ENCODE data around the gene POC5. TPM values are rescaled to one million over a fixed set of nuclear protein-coding genes. Genes with fewer than 3 reads are reported as not detected.
"Not testable (repeated sequence)": the region's sequence is repeated elsewhere in the genome, so short reads cannot be mapped to it uniquely, and the experiment has no call there.

The POC5 gene
- total RNA-seq, 1 donor from 2014 or later: 10.6 TPM

DNA sequence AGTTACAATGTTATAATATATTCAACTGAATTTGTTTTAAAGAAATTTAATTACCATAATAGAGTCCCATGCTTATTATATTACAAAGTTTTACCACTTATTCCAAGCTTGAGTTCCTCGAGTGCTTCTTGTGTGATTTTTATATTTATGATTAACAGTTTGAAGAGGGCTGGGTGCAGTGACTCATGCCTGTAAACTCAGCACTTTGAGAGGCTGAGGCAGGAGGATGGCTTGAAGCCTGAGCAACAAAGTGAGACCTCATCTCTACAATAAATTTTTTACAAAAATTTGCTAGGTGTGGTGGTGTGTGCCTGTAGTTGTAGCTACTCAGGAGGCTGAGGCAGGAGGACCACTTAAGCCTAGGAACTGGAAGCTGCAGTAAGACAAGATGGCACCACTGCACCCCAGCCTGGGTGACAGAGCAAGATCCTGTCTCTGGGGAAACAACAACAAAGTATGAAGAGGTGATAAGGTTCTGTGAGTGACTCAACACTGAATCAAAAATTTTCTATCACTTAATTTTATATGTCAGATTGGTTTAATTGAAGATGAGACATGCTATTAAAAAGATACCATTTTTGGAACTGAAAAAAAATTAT is 9.2 kb downstream of the POC5 start:
- no peak for DNase-seq (ENCODE audit: extremely low read depth, low read depth, low spot score)

DNA sequence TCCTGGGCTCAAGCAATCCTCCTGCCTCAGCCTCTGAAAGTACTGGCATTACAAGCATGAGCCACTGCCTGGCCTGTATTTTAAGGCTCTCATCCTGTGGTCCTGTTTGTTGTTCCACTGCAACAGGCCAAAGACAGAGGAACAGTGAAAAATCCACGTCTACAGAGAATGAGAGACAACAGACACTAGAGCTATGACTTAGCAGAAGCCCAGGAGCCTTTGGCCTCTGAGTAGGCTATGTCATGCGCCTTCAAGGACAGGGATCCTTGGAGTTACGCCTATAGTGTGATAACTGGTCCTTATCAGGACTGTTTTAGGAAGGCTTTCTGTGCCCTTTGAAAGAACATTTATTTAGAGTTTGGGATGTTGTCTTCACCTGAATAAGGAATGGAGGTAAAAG is 10.5 kb downstream of the POC5 start:
- no peak for DNase-seq (ENCODE audit: extremely low read depth, low read depth, low spot score)

DNA sequence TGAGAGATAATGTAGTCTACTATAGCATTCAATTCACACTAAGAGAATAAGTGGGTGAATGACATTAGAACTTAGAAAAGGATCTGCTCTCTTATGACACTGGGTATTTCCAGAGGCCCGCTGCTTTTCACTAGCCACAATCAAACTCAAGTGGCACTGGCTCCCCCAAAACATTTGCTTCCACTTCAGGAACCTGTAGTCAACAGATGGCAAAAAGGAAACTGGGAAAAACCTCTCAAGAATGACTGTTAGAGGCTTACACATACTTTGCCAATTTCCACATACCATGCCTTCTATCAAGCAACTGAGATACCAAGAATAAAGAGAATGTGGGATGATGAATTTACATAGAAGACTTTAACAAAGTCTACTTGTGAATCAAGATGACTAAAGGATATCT is 11.2 kb downstream of the POC5 start:
- DNase-seq (ENCODE audit: extremely low read depth, low read depth, low spot score): no peak

DNA sequence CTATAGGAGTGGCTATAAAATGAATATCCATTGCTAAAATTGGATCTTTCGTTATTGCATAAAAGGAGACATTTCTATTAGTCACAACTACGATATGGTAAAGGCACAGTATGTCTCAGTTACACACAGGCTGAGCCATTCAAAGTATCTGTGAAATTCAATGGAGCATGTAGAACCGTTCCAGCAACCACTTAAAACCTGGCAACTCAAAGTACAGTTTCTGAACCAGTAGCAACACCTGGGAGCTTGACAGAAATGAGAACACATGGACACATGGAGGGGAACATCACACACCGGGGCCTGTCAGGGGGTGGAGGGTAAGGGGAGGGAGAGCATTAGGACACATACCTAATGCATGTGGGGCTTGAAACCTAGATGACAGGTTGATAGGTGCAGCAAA is 15.4 kb downstream of the POC5 start:
- no peak for DNase-seq (ENCODE audit: extremely low read depth, low read depth, low spot score)

DNA sequence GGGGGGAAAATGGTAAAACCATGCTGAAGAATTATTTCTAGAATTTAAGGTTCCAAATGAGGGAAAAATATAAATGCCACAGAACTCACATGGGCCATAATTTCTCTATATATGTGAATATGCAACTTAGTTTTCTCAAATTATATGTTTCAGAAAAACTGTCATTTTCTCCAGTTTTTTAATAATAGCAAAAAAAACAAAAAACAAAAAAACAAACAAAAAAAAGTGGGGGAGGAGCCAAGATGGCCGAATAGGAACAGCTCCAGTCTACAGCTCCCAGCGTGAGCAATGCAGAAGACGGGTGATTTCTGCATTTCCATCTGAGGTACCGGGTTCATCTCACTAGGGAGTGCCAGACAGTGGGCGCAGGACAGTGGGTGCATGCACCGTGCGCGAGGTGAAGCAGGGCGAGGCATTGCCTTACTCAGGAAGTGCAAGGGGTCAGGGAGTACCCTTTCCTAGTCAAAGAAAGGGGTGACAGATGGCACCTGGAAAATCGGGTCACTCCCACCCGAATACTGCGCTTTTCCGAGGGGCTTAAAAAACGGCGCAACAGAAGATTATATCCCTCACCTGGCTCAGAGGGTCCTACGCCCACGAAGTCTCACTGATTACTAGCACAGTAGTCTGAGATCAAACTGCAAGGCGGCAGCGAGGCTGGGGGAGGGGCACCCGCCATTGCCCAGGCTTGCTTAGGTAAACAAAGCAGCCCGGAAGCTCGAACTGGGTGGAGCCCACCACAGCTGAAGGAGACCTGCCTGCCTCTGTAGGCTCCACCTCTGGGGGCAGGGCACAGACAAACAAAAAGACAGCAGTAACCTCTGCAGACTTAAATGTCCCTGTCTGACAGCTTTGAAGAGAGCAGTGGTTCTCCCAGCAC is 21.5 kb downstream of the POC5 start:
- DNase-seq (ENCODE audit: extremely low read depth, low read depth, low spot score): not testable (repeated sequence)

DNA sequence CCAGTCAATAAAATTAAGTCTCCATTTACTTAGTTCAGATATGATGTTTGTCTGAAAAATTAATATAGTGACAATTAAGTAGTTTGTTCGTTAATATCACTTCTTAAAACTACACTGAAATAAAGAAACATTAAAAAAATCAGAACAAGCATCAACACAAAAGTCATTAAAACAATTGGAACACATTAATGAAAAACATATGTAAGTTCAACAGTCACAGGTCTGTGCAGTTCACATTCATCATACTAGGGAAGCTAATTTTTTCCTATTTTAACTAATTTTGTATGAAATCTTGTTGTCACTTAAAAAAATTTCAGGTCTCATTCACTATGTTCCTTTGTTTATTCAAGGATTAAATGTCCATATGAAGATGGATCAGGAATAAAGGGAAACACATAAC is 22.5 kb downstream of the POC5 start:
- no peak for DNase-seq (ENCODE audit: extremely low read depth, low read depth, low spot score)

DNA sequence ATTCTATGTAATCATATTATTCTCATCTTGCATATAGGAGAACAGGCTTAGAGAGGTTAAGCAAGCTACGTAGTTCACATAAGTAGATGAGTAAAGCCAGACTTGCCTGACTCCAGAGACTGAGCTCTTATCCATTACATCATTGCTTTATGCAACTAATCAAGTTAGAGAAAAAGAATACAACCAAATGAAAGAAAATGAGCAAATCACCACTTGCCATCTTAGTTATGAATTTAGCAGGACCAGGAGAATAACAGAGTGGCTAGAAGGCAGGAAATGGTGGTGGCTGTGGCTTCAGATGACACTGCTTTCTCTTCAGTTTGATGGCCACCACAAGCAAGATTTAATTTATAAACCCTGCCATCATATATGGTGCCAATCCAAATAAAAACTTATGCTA is 26.6 kb downstream of the POC5 start:
- no peak for DNase-seq (ENCODE audit: extremely low read depth, low read depth, low spot score)

DNA sequence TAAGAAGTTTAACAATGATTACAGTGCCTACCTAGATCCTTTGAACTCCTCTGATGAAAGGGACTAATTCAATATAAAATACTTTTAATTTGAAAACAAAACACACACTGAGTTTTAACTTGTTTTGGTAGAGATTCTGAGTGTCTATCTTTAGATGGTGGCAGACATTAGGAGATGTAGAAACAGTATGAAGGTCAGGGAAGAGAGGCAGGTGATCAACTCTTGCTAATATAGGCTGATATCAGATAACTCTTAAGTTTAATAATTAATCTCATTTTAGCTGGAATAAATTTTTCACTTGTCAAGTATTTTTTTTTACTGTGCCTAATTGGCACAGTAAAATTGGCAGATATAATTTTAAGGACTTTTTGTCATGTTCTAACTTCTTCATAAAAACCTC is 30.8 kb downstream of the POC5 start:
- DNase-seq (ENCODE audit: extremely low read depth, low read depth, low spot score): no peak

DNA sequence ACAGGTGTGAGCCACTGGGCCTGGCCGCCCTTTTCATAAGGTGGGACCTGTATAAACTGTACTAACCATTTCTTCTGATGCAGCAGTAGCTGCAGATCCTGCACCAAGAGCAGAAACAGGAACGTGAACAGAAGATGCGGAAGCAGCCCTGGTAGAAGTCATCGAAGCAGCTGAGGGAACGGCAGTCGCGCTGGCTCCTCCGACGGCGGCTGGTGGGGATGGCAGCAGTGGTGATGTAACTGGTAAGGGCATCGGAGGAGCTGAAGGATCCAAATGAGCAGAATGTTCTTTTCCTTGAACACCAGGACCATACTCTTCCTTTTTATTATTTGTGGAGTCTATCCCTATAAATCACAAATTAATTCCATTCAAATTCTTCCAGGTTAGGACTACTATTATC is 32.1 kb downstream of the POC5 start:
- no peak for DNase-seq (ENCODE audit: extremely low read depth, low read depth, low spot score)

DNA sequence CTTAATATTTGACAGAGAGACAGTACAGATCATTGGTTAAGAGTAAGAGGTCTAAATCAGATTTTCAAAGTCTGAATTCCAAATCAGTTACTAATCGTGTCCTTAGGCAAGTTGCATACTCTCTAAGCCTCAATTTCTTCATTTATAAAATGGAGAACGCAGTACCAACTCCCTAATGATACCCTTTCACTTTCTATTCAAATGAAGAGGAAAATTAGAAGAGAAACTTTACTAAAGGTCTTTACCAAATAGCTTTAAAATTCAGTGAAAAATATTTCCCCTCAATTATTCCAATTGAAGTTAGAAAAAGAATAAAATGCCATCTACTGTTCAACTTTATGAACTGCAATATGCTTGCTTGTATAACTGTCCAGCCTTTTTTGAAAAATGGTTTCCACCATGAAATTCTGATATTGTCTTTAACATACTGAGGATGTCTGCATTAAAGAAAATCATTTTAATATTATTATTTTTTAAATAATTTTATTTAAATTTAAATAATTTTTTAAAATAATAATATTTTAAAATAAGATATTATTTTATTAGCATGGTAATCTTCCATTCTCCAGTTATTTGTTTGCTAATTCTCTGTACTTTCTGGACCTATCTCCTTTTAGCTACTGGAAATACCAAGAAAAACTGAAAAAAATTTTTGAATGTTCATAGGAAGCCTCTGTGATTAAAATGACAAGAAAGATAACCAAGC is 36.0 kb downstream of the POC5 start:
- DNase-seq (ENCODE audit: extremely low read depth, low read depth, low spot score): no peak

DNA sequence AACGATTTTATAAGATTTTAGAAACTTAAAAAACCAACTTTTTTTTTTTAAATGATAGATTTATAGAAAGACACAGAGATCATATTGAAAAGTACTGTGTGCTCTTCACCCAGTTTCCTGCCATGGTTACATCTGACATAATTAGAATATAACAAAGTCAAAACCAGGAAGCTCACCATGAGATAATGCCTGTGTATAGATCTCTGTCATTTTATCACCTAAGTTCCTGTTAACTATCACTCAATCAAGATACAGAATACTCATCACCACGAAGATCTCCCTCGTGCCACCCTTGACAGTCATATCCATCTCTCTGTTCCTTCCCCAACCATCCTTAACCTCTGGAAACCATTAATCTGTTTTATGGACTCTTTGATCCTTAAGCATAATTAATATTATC is 39.1 kb downstream of the POC5 start:
- DNase-seq (ENCODE audit: extremely low read depth, low read depth, low spot score): no peak

DNA sequence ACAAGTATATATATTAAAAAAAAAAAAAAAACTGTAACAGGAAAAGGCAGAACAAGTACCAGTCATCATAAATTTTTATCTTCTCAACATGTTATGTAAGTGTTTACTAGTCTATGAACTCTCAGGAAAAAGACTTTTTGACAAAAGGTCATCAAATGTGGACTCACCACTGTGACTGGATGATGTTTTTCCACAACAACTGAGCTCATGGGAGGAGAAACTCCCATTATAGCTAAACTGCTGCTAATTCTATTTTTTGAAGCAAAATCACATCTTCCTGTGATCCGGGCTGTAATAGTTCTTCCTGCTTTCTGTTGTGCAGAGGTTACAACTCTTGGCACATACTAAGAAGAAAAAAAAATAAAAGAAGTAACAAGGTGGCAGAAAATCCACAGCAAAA is 39.6 kb downstream of the POC5 start:
- peak; percentile 44 for DNase-seq (ENCODE audit: extremely low read depth, low read depth, low spot score)

DNA sequence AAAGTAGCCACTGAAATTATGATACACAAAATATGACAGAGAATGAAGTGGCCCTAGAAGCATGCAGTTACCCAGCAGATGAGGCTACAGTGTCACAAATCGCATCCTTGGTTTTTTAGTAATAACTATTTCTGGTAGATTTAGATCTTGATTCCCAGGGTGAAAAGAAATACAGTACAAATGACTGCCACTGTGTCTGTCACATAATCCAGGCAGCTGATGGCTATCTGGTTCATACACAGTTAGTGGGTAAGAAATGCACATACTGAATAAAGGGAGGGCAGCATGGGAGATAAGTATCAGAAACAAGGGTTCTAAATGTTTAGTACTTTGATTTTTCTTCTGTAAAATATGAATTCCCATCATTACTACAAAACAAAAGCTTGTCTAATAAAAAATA is 41.5 kb downstream of the POC5 start:
- no peak for DNase-seq (ENCODE audit: extremely low read depth, low read depth, low spot score)

DNA sequence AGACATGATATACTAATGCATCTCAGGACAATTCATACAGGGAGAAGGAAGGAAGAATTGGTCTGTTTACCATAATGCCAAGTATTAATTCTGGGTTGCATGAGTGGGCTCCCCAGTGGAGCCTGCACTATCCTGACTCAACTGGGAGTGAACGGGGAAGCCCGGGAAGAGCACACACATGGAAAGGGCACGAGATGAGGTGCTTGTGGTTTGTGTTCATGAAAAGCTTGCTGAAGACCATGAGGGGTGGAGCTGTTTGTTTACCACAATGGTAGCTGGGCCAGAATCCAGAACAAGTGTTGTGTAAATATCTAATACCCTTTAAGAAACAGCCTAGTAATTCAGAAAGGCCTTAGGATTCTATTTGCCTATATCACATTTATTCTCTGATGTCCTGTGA is 44.6 kb downstream of the POC5 start:
- DNase-seq (ENCODE audit: extremely low read depth, low read depth, low spot score): no peak

DNA sequence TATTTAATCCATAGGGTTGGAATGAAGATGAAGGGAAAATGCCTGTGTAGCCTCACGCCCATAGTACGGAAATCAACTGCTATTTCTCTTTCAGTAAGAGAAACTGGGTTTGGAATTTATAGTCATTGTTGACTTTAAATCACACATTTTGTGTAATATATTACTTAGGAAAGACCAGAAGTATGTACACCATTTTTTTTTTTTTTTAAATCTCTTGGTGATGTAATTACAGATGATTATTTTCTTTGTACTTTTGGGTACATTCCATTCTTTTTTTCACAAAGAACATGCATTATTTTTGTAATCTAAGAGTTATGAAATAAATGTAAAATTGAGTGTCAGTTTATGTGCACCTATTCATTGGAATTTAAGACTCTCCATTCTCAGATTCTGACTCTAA is 45.7 kb downstream of the POC5 start:
- DNase-seq (ENCODE audit: extremely low read depth, low read depth, low spot score): no peak

DNA sequence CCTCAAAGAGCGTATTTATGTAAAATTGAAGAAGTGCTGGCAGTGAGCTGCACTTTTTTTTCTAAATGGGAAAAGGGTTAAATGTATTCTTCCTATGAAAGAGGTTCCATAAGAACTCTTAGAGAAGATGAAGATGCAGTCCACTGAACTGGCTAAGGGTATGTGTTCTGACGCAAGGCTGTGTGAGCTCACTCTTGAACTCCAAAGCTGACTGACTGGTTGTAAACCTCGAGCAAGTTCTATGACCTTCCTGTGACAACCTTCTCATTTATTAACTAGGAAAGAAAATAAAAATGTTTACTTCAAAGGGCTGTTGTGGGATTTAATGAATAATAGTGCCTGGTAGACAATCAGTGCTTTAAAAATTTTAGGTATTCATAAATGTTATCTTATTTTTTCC is 46.7 kb downstream of the POC5 start:
- DNase-seq (ENCODE audit: extremely low read depth, low read depth, low spot score): no peak

DNA sequence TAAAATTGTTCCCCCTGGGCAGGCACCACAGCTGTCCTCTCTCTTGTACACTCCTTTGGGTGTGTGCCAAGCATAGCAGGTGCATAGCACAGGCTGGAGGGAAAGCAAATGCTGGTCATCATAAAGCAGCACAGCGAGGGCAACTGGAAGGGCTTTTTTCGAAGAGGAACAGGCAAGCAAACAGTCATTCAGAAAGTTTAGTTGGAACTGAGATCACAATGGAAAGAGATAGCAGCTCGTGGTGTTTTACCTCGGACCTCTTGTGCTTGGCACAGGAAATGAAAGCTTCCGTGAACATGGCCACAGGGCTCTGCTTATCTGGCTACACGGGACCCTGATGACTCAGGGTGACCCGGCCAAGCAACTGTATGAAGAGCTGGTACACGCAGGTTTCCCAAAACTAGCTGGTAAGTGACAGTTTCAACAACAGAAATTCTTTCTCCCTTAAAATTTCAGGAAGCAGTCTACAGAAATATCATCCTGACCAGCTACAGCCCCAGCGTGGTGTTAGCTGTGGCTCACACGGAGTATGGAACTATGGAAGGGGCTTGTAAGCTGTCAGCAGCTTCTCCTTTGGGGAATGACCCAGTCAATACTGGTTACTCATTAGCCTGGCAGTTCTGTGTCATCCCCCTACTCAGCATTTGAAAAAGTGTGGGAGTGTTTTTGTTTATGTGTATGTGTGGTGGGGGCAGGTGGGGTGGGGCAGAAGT is 48.1 kb downstream of the POC5 start:
- peak; percentile 79 for DNase-seq (ENCODE audit: extremely low read depth, low read depth, low spot score)

DNA sequence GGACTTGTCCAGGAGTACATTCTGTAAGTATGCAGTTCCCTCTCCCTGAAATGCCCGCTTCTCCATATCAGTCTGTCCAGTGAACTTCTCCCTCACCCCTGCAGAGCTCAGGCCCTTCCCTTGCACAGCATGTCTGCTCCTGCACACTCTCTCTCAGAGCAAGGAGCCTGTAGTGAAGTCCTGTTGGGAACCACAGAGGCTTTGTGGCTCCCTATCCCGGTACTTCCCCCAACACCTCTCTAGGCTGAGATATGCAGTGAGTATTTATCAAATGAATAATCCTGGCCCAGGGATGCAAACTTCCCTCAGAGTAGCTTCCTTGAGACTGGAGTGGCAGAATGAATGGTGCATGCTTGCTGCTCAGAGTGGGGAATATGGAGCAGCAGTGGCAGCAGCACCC is 48.8 kb downstream of the POC5 start:
- no peak for DNase-seq (ENCODE audit: extremely low read depth, low read depth, low spot score)

DNA sequence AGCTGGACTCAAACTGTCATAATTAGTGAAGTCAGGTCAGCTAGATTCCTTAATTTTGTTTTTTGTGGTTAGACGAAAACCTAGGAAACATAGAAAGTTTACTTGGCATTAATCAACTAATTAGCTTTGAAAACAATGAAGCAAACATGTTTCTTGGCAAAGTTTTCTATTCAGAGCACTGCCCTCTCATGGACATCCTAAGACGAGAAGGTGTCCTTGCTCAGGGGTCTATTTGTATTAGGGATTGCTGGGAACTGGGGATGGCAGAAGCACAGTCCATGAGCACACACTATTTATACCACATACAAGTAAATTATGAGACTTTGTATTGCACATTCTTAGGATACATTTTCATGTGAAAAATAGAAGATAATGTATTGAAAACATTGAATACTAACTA is 49.7 kb downstream of the POC5 start:
- no peak for DNase-seq (ENCODE audit: extremely low read depth, low read depth, low spot score)

DNA sequence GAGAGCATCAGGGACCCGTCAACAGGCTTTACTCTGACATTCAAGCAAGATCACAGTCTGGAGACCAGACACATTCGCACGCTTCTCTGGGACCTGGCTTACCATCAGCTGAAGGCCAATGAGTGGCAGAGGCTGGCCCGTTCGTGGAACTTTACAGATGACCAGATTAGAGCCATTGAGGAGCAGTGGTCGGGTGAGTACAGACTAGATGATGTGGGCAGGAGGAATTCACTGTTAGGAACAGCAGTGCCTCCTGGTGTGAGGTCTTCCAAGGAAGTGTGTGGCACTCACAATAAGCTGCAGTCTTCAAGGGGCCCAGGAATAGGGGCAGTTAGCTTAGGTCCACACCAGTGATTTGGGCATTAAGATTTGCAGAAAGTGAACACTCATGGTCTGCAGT is 50.4 kb downstream of the POC5 start:
- DNase-seq (ENCODE audit: extremely low read depth, low read depth, low spot score): no peak

DNA sequence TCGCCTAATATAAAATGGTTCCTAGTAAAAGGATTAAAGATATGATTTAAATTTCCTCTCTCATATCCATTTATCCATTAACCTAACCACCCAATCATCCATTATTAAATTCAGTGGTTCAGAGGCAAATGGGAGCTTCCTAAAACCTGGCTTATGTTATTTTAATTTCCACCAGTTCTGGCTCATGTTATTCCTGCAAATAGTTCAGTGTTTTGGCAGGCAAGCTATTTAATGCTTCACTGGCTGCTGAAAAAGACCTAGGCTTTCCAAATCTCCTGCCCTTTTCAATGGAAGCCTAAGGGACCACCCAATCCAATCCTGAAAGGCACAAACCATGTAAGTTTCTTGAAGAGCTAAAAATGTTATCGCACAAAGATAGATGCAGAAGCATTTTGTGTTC is 52.3 kb downstream of the POC5 start:
- DNase-seq (ENCODE audit: extremely low read depth, low read depth, low spot score): no peak
